SK-N-MC (cell line): ENCODE measurements around the gene MTG2.

ENCODE experiments used
- EZH2 ChIP-seq: fragments of 200-600 bp; sonication (generic); IDR thresholded peaks from one replicate; pipeline ENCODE4 v1.6.1; 2017; ENCODE audit warnings: antibody characterized with exemption
- FOXP2 ChIP-seq: optimal IDR thresholded peaks from 2 replicates; pipeline ENCODE3; 2011; ENCODE audit warnings: mild to moderate bottlenecking, moderate library complexity; ENCODE audit not compliant: insufficient read depth; ENCODE audit errors: extremely low read length, control extremely low read depth
- POLR2AphosphoS5 ChIP-seq: IDR thresholded peaks from 2 replicates; pipeline ENCODE4 v1.6.1; 2012; ENCODE audit warnings: mild to moderate bottlenecking, low read depth, low read length, borderline replicate concordance

DNA sequence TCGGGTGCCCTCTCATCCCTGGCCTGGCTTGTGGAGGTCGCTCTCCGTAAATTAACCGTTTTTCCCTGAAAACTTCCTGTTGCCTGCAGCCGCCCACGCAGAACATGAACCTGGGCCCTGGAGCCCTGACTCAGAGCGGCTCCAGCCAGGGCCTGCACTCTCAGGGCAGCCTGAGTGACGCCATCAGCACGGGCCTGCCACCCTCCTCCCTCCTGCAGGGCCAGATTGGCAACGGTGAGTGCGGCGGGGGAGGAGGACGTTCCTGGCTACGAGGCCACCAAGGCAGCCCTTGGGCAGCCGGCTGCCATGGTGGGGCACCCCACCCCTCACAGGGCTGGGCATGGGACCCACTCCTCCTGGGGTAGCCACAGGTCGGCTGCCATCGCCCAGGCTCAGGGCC is 21.5 kb upstream of the MTG2 start:
- TF ChIP-seq EZH2 (no peak), POLR2AphosphoS5 (no peak), FOXP2 (no peak)
